Vagina (tissue), 2 donors: ENCODE data around the gene METTL3.

ENCODE experiments used
- POLR2A ChIP-seq, 2 donors: fragments of 450-650 bp; IDR thresholded peaks; one replicate each; pipeline ENCODE4 v1.6.1; 2017; ENCODE audit warnings: antibody characterized with exemption in 2 of 2, mild to moderate bottlenecking in 2 of 2, moderate library complexity in 2 of 2
- POLR2AphosphoS5 ChIP-seq, 2 donors: sonication (generic); formaldehyde crosslinking; IDR thresholded peaks; one replicate each; pipeline ENCODE4 v1.9.0; 2017; ENCODE audit warnings: antibody characterized with exemption in 2 of 2, mild to moderate bottlenecking in 2 of 2, low read depth in 1 of 2; ENCODE audit not compliant: insufficient read depth in 1 of 2
- TF ChIP-seq, protein P1 (sequence below), 3 experiments: fragments of 450-650 bp in 2 of 3; fragments of 200-600 bp in 1 of 3; sonication (generic) in 1 of 3; IDR thresholded peaks; one replicate each; pipeline ENCODE4 v1.5.1; 2017 to 2019; ENCODE audit warnings: antibody characterized with exemption in 3 of 3, mild to moderate bottlenecking in 2 of 3, moderate library complexity in 2 of 3

DNA sequence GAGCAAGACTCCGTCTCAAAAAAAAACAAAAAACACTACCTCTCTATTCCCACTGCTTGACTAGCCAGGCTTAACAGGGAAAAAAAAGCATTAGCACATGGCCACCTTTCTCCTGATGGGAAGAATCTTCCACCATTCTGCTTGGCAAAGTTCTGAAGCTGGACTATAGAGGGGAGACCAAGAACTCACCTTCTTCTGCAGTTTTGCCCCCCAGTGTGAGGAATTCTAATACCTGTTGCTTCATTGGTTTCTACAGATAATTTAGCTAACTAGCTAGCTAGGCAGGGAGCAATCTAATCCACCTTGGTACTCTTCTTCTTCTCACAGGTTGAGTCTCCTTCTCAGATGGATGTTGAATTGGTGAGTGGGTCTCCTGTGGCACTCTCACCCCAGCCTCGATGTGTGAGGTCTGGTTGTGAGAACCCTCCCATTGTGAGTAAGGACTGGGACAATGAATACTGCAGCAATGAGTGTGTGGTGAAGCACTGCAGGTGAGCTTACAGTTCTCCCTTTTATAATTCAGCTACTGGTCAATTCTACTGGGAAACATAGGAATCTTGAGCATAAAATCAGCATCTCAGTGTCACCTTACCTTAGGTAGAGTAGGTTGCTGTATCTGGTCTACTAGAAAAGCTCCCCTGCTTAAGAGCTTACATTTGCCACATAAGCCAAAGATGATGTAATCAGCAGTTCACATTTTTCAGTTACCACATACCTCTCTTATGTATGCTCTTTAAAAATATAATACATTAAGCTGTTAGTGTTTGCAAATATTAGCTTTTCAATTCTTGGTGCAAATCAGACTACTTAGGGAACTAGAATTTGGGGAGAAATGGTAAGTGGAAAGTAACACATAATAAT lies 16.0 kb downstream of the METTL3 start:
- TF ChIP-seq, protein P1, sequence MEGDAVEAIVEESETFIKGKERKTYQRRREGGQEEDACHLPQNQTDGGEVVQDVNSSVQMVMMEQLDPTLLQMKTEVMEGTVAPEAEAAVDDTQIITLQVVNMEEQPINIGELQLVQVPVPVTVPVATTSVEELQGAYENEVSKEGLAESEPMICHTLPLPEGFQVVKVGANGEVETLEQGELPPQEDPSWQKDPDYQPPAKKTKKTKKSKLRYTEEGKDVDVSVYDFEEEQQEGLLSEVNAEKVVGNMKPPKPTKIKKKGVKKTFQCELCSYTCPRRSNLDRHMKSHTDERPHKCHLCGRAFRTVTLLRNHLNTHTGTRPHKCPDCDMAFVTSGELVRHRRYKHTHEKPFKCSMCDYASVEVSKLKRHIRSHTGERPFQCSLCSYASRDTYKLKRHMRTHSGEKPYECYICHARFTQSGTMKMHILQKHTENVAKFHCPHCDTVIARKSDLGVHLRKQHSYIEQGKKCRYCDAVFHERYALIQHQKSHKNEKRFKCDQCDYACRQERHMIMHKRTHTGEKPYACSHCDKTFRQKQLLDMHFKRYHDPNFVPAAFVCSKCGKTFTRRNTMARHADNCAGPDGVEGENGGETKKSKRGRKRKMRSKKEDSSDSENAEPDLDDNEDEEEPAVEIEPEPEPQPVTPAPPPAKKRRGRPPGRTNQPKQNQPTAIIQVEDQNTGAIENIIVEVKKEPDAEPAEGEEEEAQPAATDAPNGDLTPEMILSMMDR (IDR thresholded peaks at IDR 0.05): no peak
- TF ChIP-seq POLR2A (IDR thresholded peaks at IDR 0.05): no peak
- no peak for TF ChIP-seq POLR2AphosphoS5 (IDR thresholded peaks at IDR 0.05; ENCODE audit: insufficient read depth in 1 of 2, low read depth in 1 of 2)
